Measurements from ENCODE around the gene DMAC2. TPM values are rescaled to one million over a fixed set of nuclear protein-coding genes. Genes with fewer than 3 reads are reported as not detected.

The DMAC2 gene
- total RNA-seq, 4 donors from 2014 or later: 19.9 to 33.9 (median 24.7) TPM

- TF ChIP-seq CTCF (IDR thresholded peaks at IDR 0.05; ENCODE audit: low read depth): no peak
Observed at GRCh38 chr19:41436674-41436951, 3.1 kb downstream of the DMAC2 start.

- no peak for TF ChIP-seq CTCF (IDR thresholded peaks at IDR 0.05; ENCODE audit: low read depth)
Observed at GRCh38 chr19:41435936-41436673, 3.6 kb downstream of the DMAC2 start.

GRCh38 chr19:41434450-41434849, 5.3 kb downstream of the DMAC2 start:
- no peak for TF ChIP-seq CTCF (IDR thresholded peaks at IDR 0.05; ENCODE audit: low read depth)

- no peak for TF ChIP-seq CTCF (IDR thresholded peaks at IDR 0.05; ENCODE audit: low read depth)
Observed at GRCh38 chr19:41433171-41433570, 6.5 kb downstream of the DMAC2 start.

- no peak for TF ChIP-seq CTCF (IDR thresholded peaks at IDR 0.05; ENCODE audit: low read depth)
Observed at GRCh38 chr19:41431426-41432386, 8.0 kb downstream of the DMAC2 start.

GRCh38 chr19:41430922-41431321, 8.8 kb downstream of the DMAC2 start:
- TF ChIP-seq CTCF (IDR thresholded peaks at IDR 0.05; ENCODE audit: low read depth): no peak

GRCh38 chr19:41428481-41428859, 11.2 kb downstream of the DMAC2 start:
- no peak for TF ChIP-seq CTCF (IDR thresholded peaks at IDR 0.05; ENCODE audit: low read depth)

Data from subcutaneous adipose tissue (tissue), 4 donors.